HL-60 (cell line): Measurements from ENCODE around the gene DSCAML1.

ENCODE experiments used
- DNase-seq, 2 experiments: peaks; one replicate each; pipeline ENCODE4 v3.0.0-alpha.2; 2010 to 2020; ENCODE audit warnings: low read depth in 1 of 2, low spot score in 1 of 2
- H3K27ac ChIP-seq: fragments of 250-450 bp; sonication (Bioruptor Pico); replicated peaks from 2 replicates; pipeline ENCODE4 v1.5.1; 2020; ENCODE audit warnings: mild to moderate bottlenecking, moderate library complexity
- H3K27me3 ChIP-seq: fragments of 250-450 bp; sonication (Bioruptor Pico); 2 replicates; pipeline ENCODE4 v1.5.1; 2021; ENCODE audit warnings: mild to moderate bottlenecking, moderate library complexity; ENCODE audit not compliant: insufficient read depth, poor library complexity, severe bottlenecking
- H3K4me3 ChIP-seq: replicated peaks from 2 replicates; pipeline ENCODE4 v1.5.1; 2011; ENCODE audit warnings: mild to moderate bottlenecking, control low read depth, low read length; ENCODE audit not compliant: insufficient read depth
- GABPA ChIP-seq: IDR thresholded peaks from 2 replicates; pipeline ENCODE4 v1.6.1; 2012; ENCODE audit warnings: low read depth
- POLR2AphosphoS5 ChIP-seq: IDR thresholded peaks from 2 replicates; pipeline ENCODE4 v1.6.1; 2012; ENCODE audit warnings: low read depth
- SPI1 ChIP-seq: IDR thresholded peaks from 2 replicates; pipeline ENCODE4 v1.6.1; 2012; ENCODE audit warnings: low read depth, mild to moderate bottlenecking, borderline replicate concordance
- TF ChIP-seq, protein P1 (sequence below): IDR thresholded peaks from one replicate; pipeline ENCODE4 v1.5.1; 2011; ENCODE audit warnings: low read length, control low read depth, inconsistent platforms; ENCODE audit not compliant: insufficient read depth
- TF ChIP-seq, protein P2 (sequence below): IDR thresholded peaks from 2 replicates; pipeline ENCODE4 v1.6.1; 2012; ENCODE audit warnings: low read depth; ENCODE audit not compliant: insufficient replicate concordance

DSCAML1 gene

DNA sequence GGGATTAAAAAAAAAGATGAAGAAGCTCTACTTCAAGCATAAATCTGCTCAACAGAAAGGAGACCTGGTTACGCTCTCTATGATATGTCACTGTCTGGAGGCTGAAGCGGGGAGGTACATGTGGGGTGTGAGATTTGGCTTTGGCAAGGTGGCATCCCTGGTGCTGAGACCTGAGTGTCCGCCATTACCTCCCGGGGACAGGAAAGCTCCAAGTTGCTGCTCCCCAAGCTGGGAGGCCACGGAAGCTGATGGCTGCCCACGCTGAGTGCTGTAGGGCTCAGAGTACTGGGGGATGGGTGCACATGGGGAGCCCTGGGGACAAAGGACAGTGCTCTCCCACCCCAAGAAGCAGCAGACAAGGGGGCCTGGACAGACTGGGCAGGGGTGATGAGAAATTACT is 167.9 kb downstream of the DSCAML1 start:
- H3K27ac ChIP-seq, result no peak overlapping the region
- no peak overlapping the region for H3K4me3 ChIP-seq
- H3K27me3 ChIP-seq, result no peaks in the 10 kb centered on the region
- no peak for DNase-seq
- TF ChIP-seq GABPA (no peak), POLR2AphosphoS5 (no peak), SPI1 (no peak)
- TF ChIP-seq, protein P1, sequence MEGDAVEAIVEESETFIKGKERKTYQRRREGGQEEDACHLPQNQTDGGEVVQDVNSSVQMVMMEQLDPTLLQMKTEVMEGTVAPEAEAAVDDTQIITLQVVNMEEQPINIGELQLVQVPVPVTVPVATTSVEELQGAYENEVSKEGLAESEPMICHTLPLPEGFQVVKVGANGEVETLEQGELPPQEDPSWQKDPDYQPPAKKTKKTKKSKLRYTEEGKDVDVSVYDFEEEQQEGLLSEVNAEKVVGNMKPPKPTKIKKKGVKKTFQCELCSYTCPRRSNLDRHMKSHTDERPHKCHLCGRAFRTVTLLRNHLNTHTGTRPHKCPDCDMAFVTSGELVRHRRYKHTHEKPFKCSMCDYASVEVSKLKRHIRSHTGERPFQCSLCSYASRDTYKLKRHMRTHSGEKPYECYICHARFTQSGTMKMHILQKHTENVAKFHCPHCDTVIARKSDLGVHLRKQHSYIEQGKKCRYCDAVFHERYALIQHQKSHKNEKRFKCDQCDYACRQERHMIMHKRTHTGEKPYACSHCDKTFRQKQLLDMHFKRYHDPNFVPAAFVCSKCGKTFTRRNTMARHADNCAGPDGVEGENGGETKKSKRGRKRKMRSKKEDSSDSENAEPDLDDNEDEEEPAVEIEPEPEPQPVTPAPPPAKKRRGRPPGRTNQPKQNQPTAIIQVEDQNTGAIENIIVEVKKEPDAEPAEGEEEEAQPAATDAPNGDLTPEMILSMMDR, result no peak
- TF ChIP-seq, protein P2, sequence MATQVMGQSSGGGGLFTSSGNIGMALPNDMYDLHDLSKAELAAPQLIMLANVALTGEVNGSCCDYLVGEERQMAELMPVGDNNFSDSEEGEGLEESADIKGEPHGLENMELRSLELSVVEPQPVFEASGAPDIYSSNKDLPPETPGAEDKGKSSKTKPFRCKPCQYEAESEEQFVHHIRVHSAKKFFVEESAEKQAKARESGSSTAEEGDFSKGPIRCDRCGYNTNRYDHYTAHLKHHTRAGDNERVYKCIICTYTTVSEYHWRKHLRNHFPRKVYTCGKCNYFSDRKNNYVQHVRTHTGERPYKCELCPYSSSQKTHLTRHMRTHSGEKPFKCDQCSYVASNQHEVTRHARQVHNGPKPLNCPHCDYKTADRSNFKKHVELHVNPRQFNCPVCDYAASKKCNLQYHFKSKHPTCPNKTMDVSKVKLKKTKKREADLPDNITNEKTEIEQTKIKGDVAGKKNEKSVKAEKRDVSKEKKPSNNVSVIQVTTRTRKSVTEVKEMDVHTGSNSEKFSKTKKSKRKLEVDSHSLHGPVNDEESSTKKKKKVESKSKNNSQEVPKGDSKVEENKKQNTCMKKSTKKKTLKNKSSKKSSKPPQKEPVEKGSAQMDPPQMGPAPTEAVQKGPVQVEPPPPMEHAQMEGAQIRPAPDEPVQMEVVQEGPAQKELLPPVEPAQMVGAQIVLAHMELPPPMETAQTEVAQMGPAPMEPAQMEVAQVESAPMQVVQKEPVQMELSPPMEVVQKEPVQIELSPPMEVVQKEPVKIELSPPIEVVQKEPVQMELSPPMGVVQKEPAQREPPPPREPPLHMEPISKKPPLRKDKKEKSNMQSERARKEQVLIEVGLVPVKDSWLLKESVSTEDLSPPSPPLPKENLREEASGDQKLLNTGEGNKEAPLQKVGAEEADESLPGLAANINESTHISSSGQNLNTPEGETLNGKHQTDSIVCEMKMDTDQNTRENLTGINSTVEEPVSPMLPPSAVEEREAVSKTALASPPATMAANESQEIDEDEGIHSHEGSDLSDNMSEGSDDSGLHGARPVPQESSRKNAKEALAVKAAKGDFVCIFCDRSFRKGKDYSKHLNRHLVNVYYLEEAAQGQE, result no peak

DNA sequence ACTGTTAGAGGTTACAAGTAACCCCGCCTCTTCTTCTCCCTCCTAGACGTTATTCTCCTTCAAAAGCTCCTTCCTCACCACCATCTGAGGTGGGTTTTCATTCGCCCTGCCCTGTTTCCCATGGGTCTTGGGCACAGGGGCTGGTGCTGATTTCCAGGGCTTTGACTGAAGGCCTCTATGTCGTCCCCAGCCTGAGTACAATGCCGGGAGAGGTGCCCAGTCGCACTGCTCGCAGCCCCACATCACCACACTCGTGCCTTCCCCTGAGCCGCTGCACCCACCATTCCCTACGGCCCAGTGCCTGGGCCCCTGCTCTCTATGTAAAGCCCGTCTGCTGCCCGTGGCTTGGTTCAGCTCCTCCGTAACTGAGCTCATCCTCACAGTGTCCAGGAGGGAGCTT is 169.8 kb downstream of the DSCAML1 start:
- DNase-seq, result no peak
- TF ChIP-seq POLR2AphosphoS5 (no peak), GABPA (no peak), SPI1 (no peak)
- TF ChIP-seq, protein P2, result no peak
- TF ChIP-seq, protein P1, result no peak
- no peak overlapping the region for H3K27ac ChIP-seq
- no peak overlapping the region for H3K4me3 ChIP-seq
- H3K27me3 ChIP-seq, result no peaks in the 10 kb centered on the region

DNA sequence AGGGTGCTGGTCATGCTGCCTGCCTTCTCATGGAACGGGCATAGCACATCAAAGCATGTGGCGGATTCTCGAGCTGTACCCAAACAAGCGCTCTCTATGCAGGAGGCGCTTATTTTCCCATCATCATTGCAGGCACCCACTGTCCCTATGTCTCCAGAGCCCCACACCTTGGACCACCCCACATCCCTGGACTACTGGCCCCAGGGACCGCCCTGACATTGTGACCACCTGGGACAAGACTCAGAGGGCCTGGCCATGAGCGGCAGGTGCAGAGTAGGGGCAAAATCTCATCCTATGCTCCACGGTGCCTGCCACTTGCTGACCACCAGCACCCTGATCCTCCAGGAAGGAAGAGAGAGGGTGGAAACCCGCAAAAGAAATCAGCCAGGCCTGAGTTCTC is 170.4 kb downstream of the DSCAML1 start:
- H3K27ac ChIP-seq, result no peak overlapping the region
- H3K27me3 ChIP-seq, result no peaks in the 10 kb centered on the region
- DNase-seq, result no peak
- no peak for TF ChIP-seq POLR2AphosphoS5
- no peak for TF ChIP-seq SPI1
- TF ChIP-seq GABPA, result no peak
- TF ChIP-seq, protein P1, result no peak
- TF ChIP-seq, protein P2, result no peak
- H3K4me3 ChIP-seq, result no peak overlapping the region
